Neuronal stem cell (in vitro differentiated cells): ENCODE results near the gene ZBTB49.
A peak's percentile ranks its signal among the peaks of the same experiment; 100 is the strongest.
"Not testable (repeated sequence)": the region's sequence is repeated elsewhere in the genome, so short reads cannot be mapped to it uniquely, and the experiment has no call there.

Source experiments
- DNase-seq: peaks from one replicate; pipeline ENCODE4 v3.0.0-alpha.2; 2013; ENCODE audit warnings: low spot score
- H2AFZ ChIP-seq: one replicate; pipeline ENCODE4 v1.6.1; 2013; ENCODE audit warnings: mild to moderate bottlenecking, low read length, inconsistent platforms
- H2AK5ac ChIP-seq: 2 replicates; pipeline ENCODE4 v1.6.1; 2013; ENCODE audit warnings: low read depth, mild to moderate bottlenecking, inconsistent platforms, low read length, moderate library complexity, mixed read lengths
- H2BK120ac ChIP-seq: 2 replicates; pipeline ENCODE4 v1.6.1; 2013; ENCODE audit warnings: low read depth, mild to moderate bottlenecking, inconsistent platforms, low read length, moderate library complexity, mixed read lengths
- H2BK12ac ChIP-seq: one replicate; pipeline ENCODE4 v1.6.1; 2013; ENCODE audit warnings: low read length, inconsistent platforms
- H2BK15ac ChIP-seq: 2 replicates; pipeline ENCODE4 v1.6.1; 2013; ENCODE audit warnings: mild to moderate bottlenecking, low read length, inconsistent platforms, mixed read lengths
- H2BK5ac ChIP-seq: one replicate; pipeline ENCODE4 v1.6.1; 2013; ENCODE audit warnings: inconsistent platforms, mild to moderate bottlenecking, low read length, moderate library complexity
- H3K14ac ChIP-seq: one replicate; pipeline ENCODE4 v1.6.1; 2013; ENCODE audit warnings: low read length, inconsistent platforms
- H3K18ac ChIP-seq: 2 replicates; pipeline ENCODE4 v1.6.1; 2013; ENCODE audit warnings: low read length, inconsistent platforms
- H3K23ac ChIP-seq: 2 replicates; pipeline ENCODE4 v1.6.1; 2013; ENCODE audit warnings: low read depth, mild to moderate bottlenecking, mixed read lengths, low read length, inconsistent platforms; ENCODE audit not compliant: poor library complexity
- H3K27ac ChIP-seq: replicated peaks from 3 replicates; pipeline ENCODE4 v1.5.1; 2013; ENCODE audit warnings: low read length, inconsistent platforms
- H3K27me3 ChIP-seq, 3 experiments: 2 replicates each; pipeline ENCODE4 v1.6.1; 2013; ENCODE audit warnings: low read length in 3 of 3, mild to moderate bottlenecking in 2 of 3, inconsistent platforms in 1 of 3, low read depth in 1 of 3, mixed read lengths in 1 of 3, moderate library complexity in 1 of 3; ENCODE audit not compliant: control insufficient read depth in 3 of 3, insufficient read depth in 3 of 3
- H3K36me3 ChIP-seq, 2 donors: replicated peaks in 1 of 2; 2 replicates each; pipeline ENCODE4 v1.6.1; 2013; ENCODE audit warnings: low read length in 2 of 2; ENCODE audit not compliant: control insufficient read depth in 2 of 2, insufficient read depth in 2 of 2
- H3K4ac ChIP-seq: 2 replicates; pipeline ENCODE4 v1.6.1; 2013; ENCODE audit warnings: inconsistent platforms, mild to moderate bottlenecking, low read length, moderate library complexity
- H3K4me1 ChIP-seq, 2 donors: 1 replicate in 1 of 2; 2 replicates in 1 of 2; pipeline ENCODE4 v1.6.1; 2013; ENCODE audit warnings: low read length in 2 of 2, low read depth in 1 of 2; ENCODE audit not compliant: control insufficient read depth in 2 of 2, insufficient read depth in 1 of 2
- H3K4me2 ChIP-seq: one replicate; pipeline ENCODE4 v1.6.1; 2013; ENCODE audit warnings: mild to moderate bottlenecking, low read length, inconsistent platforms; ENCODE audit not compliant: insufficient read depth, poor library complexity, severe bottlenecking
- H3K4me3 ChIP-seq, 2 donors: 2 replicates each; pipeline ENCODE4 v1.5.1; 2013; ENCODE audit warnings: low read length in 2 of 2, mild to moderate bottlenecking in 2 of 2, inconsistent platforms in 1 of 2, moderate library complexity in 1 of 2
- H3K79me1 ChIP-seq: one replicate; pipeline ENCODE4 v1.6.1; 2013; ENCODE audit warnings: low read depth, mild to moderate bottlenecking, inconsistent platforms, low read length, moderate library complexity
- H3K9ac ChIP-seq: one replicate; pipeline ENCODE4 v1.6.1; 2013; ENCODE audit warnings: mild to moderate bottlenecking, low read depth, low read length, inconsistent platforms; ENCODE audit not compliant: poor library complexity
- H3K9me3 ChIP-seq, 2 donors: replicated peaks in 1 of 2; 2 replicates each; pipeline versions ENCODE3 to v1.6.1; 2013; ENCODE audit warnings: low read length in 2 of 2, mild to moderate bottlenecking in 2 of 2, inconsistent platforms in 1 of 2, low read depth in 1 of 2, mixed read lengths in 1 of 2, moderate library complexity in 1 of 2; ENCODE audit not compliant: control insufficient read depth in 2 of 2, insufficient read depth in 1 of 2
- H4K8ac ChIP-seq: one replicate; pipeline ENCODE4 v1.6.1; 2013; ENCODE audit warnings: low read depth, mild to moderate bottlenecking, inconsistent platforms, low read length, moderate library complexity
- H4K91ac ChIP-seq: one replicate; pipeline ENCODE4 v1.6.1; 2013; ENCODE audit warnings: low read length, low read depth, mild to moderate bottlenecking, inconsistent platforms; ENCODE audit not compliant: poor library complexity
- WGBS, 2 donors: extraction: QIAGEN DNeasy Blood & Tissue Kit; methylation state at CpG; one replicate each; pipeline ENCODE4 v1.1.7; 2013; ENCODE audit warnings: missing lambda C conversion rate in 2 of 2, mixed read lengths in 1 of 2; ENCODE audit not compliant: insufficient read length in 2 of 2, insufficient replicate concordance in 1 of 2; ENCODE audit errors: extremely low coverage in 2 of 2; 5-methylcytosine and 5-hydroxymethylcytosine counted together

ZBTB49 gene

DNA sequence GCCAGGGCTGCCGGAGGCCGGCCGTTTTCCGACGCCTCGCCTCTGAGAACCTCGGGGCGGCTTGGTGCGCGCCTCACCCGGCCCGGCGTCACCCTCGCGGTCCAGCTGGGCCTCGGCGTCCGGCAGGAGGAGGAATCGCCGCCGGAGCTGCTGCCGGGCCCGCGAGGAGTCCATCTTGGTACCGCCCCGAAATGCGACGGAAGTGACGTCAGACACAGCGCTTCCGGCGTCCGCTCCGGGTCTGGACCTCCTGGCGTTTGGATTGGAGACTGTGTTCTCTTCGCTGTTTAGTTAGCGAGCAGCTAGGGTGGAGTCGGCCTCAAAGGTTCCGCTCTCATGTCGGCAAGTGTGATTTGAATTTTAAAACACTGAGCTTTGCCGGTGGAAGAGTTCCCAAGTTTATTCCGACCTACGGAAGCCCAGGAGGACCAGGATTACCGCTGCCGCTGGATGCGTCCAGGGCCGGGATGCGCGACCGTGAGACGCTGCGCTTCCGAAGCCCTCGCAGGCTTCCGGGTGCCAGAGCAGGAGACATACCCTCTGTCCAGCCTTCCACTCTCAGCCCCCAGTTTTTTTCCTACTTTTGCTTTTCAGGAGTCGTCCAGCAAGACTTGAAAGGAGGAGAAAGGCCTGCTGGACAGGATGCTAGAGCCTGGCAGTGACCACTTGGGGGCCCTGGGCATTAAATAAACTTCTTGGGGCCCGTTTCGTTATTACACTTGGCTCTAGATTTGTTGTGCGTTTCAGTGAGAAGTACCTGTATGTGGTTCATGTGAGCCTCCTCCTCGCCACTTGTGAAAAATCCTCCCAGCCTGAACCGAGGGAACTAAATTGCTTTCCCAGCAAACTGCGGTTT is 41.8 kb upstream of the ZBTB49 start, which contains the start of gene TMEM128:
Gene TMEM128, minus strand, starts transcription at position 195 of the 856 bp plus-strand sequence. Its CDS starts 21 bp downstream, at position 174.
- Histone ChIP-seq H2BK15ac (no peak within 1 kb of the TSS), H3K27ac (peak within 1 kb of the TSS; percentile 85), H3K14ac (no peak within 1 kb of the TSS), H3K9me3 (no peaks in the 10 kb centered on the region), H2BK120ac (no peak within 1 kb of the TSS), H2BK5ac (no peak within 1 kb of the TSS), H3K23ac (peak within 1 kb of the TSS; percentile 29), H3K36me3 (peaks cover 10 to 32% of the 10 kb centered on the region in 2 donors), H3K4me3 (peak within 1 kb of the TSS; percentile 71 to 95), H2AK5ac (peak within 1 kb of the TSS; percentile 47), H2BK12ac (no peak within 1 kb of the TSS), H3K4me2 (peak within 1 kb of the TSS; percentile 75), H2AFZ (peak within 1 kb of the TSS; percentile 95), H3K9ac (peak within 1 kb of the TSS; percentile 91), H3K4ac (no peak within 1 kb of the TSS), H3K27me3 (peaks cover 0 to 2% (median 0%) of the 10 kb centered on the region in 3 experiments), H3K4me1 (peaks cover 5 to 8% of the 10 kb centered on the region in 2 donors), H3K18ac (peak within 1 kb of the TSS; percentile 96), H4K8ac (no peak within 1 kb of the TSS), H3K79me1 (peaks cover 3% of the 10 kb centered on the region), H4K91ac (no peak within 1 kb of the TSS)
- WGBS, 2 donors = no CpG with 5 or more reads among the region's 62 CpGs
- peak; percentile 93 for DNase-seq

DNA sequence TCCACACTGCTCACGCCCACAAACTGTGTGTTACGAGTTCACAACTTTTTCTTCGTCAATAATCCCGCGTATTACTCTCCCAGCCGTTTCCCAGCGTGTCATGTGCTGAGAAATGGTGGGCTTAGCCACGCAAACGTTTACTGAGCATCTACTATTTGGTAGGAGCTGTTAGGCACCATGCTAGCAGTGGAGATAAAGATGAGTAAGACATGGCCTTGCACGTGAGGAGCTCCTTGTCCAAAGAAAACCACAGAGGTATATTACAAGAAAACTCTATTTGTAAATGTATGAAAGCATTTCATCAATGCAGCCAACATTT is 41.2 kb upstream of the ZBTB49 start:
- DNase-seq = no peak
- peak overlapping the region; percentile 85 for H3K27ac ChIP-seq
- no peak overlapping the region for H3K4ac ChIP-seq
- no peak overlapping the region for H3K23ac ChIP-seq
- H2BK5ac ChIP-seq = no peak overlapping the region
- H3K9ac ChIP-seq = no peak overlapping the region
- H2AK5ac ChIP-seq = no peak overlapping the region
- H4K91ac ChIP-seq = no peak overlapping the region
- H3K4me1 ChIP-seq = peaks cover 5 to 8% of the 10 kb centered on the region in 2 donors
- H2BK120ac ChIP-seq = no peak overlapping the region
- no peak overlapping the region for H3K14ac ChIP-seq
- H3K36me3 ChIP-seq = peaks cover 10 to 26% of the 10 kb centered on the region in 2 donors
- no peaks in the 10 kb centered on the region for H3K9me3 ChIP-seq
- H2AFZ ChIP-seq = peak overlapping the region; percentile 95
- peaks cover 3% of the 10 kb centered on the region for H3K79me1 ChIP-seq
- peak overlapping the region; percentile 71 to 95 for H3K4me3 ChIP-seq
- no peak overlapping the region for H2BK15ac ChIP-seq
- H4K8ac ChIP-seq = no peak overlapping the region
- WGBS, 2 donors = no CpG with 5 or more reads among the region's 10 CpGs
- peak overlapping the region; percentile 75 for H3K4me2 ChIP-seq
- peaks cover 0 to 4% (median 0%) of the 10 kb centered on the region in 3 experiments for H3K27me3 ChIP-seq
- H3K18ac ChIP-seq = no peak overlapping the region
- H2BK12ac ChIP-seq = no peak overlapping the region

DNA sequence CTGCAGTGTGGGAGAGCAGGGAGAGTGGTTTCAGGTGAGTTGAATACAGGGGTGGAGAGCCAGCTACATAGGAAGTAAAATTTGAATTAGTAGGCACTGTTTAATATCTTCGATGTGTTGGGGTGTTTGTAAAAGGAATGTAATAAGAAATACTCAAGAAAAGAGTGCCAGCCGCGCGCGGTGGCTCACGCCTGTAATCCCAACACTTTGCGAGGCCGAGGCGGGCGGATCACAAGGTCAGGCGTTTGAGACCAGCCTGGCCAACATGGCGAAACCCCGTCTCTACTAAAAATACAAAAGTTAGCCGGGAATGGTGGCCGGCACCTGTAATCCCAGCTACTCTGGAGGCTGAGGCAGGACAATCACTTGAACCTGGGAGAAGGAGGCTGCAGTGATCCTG is 40.7 kb upstream of the ZBTB49 start:
- peaks cover 10 to 21% of the 10 kb centered on the region in 2 donors for H3K36me3 ChIP-seq
- not testable (repeated sequence) for H3K4me3 ChIP-seq, H2AK5ac ChIP-seq, H3K14ac ChIP-seq, H3K4me1 ChIP-seq, H2BK12ac ChIP-seq, H3K9ac ChIP-seq, H3K9me3 ChIP-seq, H3K4me2 ChIP-seq, H3K27ac ChIP-seq, H4K91ac ChIP-seq, H2BK5ac ChIP-seq, H3K4ac ChIP-seq, H3K27me3 ChIP-seq, DNase-seq, H2BK15ac ChIP-seq, H3K79me1 ChIP-seq, H3K23ac ChIP-seq, H3K18ac ChIP-seq, H2BK120ac ChIP-seq, H4K8ac ChIP-seq
- WGBS, 2 donors = no CpG with 5 or more reads among the region's 15 CpGs
- peak overlapping the region; percentile 95 for H2AFZ ChIP-seq

DNA sequence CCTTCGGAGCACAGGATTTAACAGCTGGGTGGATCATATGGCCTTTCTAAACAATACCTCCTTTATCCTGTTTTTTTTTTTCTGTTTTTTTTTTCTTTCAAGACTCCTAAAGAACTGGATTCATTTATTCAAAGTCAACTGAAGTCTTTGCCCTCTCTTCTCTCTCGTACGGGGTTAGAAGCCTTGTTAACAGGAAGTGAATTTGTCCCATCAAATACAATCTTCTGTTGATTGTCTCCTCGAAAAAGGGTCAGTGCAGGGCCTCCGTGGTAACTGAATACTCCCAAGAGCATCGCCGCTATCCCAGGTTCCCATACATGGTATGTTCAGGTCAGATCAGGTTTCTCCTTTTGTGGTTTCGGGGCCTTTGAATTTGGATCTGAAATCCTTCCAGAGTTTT is 40.2 kb upstream of the ZBTB49 start:
- peaks cover 3% of the 10 kb centered on the region for H3K79me1 ChIP-seq
- H4K91ac ChIP-seq = no peak overlapping the region
- no peak overlapping the region for H3K9ac ChIP-seq
- no peak overlapping the region for H2BK120ac ChIP-seq
- no peak overlapping the region for H2BK5ac ChIP-seq
- DNase-seq = no peak
- H2BK15ac ChIP-seq = no peak overlapping the region
- no CpG with 5 or more reads among the region's 8 CpGs for WGBS, 2 donors
- H3K27me3 ChIP-seq = peaks cover 0 to 5% (median 0%) of the 10 kb centered on the region in 3 experiments
- H4K8ac ChIP-seq = no peak overlapping the region
- H3K4me1 ChIP-seq = peaks cover 5 to 8% of the 10 kb centered on the region in 2 donors
- H2AFZ ChIP-seq = peak overlapping the region; percentile 61
- H3K18ac ChIP-seq = no peak overlapping the region
- H3K14ac ChIP-seq = no peak overlapping the region
- H3K4me2 ChIP-seq = no peak overlapping the region
- H3K36me3 ChIP-seq = peaks cover 5 to 16% of the 10 kb centered on the region in 2 donors
- no peak overlapping the region for H3K23ac ChIP-seq
- H3K9me3 ChIP-seq = no peaks in the 10 kb centered on the region
- no peak overlapping the region for H3K27ac ChIP-seq
- no peak overlapping the region for H2AK5ac ChIP-seq
- H2BK12ac ChIP-seq = no peak overlapping the region
- no peak overlapping the region for H3K4ac ChIP-seq
- no peak overlapping the region for H3K4me3 ChIP-seq
